Coronary artery (tissue), 2 donors: Measurements from ENCODE around the gene TRAT1.

ENCODE experiments used
- DNase-seq: peaks from one replicate; pipeline ENCODE4 v3.0.0-alpha.2; 2017; ENCODE audit warnings: low spot score
- H3K27ac ChIP-seq, 2 donors: fragments of 200-600 bp; sonication (generic); one replicate each; pipeline ENCODE4 v1.5.1; 2016 to 2019
- H3K4me3 ChIP-seq: fragments of 200-600 bp; sonication (generic); 2 replicates; pipeline ENCODE4 v1.5.1; 2016; ENCODE audit warnings: mild to moderate bottlenecking, moderate library complexity
- TF ChIP-seq, protein P1 (sequence below): fragments of 200-600 bp; sonication (generic); IDR thresholded peaks from one replicate; pipeline ENCODE4 v1.5.1; 2019; ENCODE audit warnings: antibody characterized with exemption

The TRAT1 gene

DNA sequence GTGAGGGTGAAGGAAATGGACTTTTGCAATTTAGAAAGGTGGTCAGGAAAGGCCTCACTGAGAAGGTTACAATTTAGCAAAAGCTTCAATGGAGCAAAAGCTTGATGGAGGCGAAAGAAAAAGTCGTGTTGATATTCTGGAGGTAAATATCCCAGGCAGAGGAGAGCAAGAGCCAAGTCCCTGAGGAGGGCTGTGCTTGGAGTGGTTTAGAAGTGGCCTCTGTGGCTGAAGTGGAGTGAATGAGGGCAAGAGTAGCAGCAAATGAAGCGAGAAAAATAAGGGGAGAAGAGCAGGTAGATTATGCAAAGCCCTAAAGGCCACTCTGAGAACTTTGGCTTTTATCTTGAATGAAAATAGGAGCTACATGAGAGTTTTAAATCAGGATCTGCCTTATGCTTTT lies 76.9 kb downstream of the TRAT1 start:
- Histone ChIP-seq H3K4me3 (no peak overlapping the region), H3K27ac (no peak overlapping the region)
- TF ChIP-seq, protein P1, sequence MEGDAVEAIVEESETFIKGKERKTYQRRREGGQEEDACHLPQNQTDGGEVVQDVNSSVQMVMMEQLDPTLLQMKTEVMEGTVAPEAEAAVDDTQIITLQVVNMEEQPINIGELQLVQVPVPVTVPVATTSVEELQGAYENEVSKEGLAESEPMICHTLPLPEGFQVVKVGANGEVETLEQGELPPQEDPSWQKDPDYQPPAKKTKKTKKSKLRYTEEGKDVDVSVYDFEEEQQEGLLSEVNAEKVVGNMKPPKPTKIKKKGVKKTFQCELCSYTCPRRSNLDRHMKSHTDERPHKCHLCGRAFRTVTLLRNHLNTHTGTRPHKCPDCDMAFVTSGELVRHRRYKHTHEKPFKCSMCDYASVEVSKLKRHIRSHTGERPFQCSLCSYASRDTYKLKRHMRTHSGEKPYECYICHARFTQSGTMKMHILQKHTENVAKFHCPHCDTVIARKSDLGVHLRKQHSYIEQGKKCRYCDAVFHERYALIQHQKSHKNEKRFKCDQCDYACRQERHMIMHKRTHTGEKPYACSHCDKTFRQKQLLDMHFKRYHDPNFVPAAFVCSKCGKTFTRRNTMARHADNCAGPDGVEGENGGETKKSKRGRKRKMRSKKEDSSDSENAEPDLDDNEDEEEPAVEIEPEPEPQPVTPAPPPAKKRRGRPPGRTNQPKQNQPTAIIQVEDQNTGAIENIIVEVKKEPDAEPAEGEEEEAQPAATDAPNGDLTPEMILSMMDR: no peak
- DNase-seq: no peak
